Fibroblast of skin of back (primary cell): Measurements from ENCODE around the gene P2RX4. TPM values are rescaled to one million over a fixed set of nuclear protein-coding genes. Genes with fewer than 3 reads are reported as not detected.
"Not testable (repeated sequence)": the region's sequence is repeated elsewhere in the genome, so short reads cannot be mapped to it uniquely, and the experiment has no call there.

Experiments used
- DNase-seq: peaks from one replicate; pipeline ENCODE4 v3.0.0-alpha.2; 2013
- polyA plus RNA-seq, 2 experiments: library from polyadenylated mRNA; unstranded; fragments of 120-200 nt; gene quantifications; one replicate each; pipeline ENCODE4 v1.2.1, GENCODE V29; 2013; ENCODE audit not compliant: insufficient read length in 2 of 2

The P2RX4 gene
- polyA plus RNA-seq (2013, experiment 1 of 2; ENCODE audit: insufficient read length) = 13.0 TPM
- 12.0 TPM for polyA plus RNA-seq (2013, experiment 2 of 2; ENCODE audit: insufficient read length)

GRCh38 chr12:121209624-121210572, at the start of gene P2RX4:
Gene P2RX4 (plus strand): TSS chr12:121210129. CDS start chr12:121210165, 36 bp downstream.
- DNase-seq = peak; percentile 79

GRCh38 chr12:121162384-121162783, 47.5 kb upstream of the P2RX4 start:
- DNase-seq = no peak

GRCh38 chr12:121162985-121163384, 46.9 kb upstream of the P2RX4 start:
- DNase-seq = no peak

- DNase-seq = not testable (repeated sequence)
Measured at GRCh38 chr12:121164839-121165238, 45.1 kb upstream of the P2RX4 start.

- peak; percentile 23 for DNase-seq
Measured at GRCh38 chr12:121165316-121165715, 44.6 kb upstream of the P2RX4 start.

- DNase-seq = no peak
Measured at GRCh38 chr12:121166356-121166755, 43.6 kb upstream of the P2RX4 start.

- DNase-seq = no peak
Measured at GRCh38 chr12:121167232-121167820, 42.6 kb upstream of the P2RX4 start.

GRCh38 chr12:121167951-121168350, 42.0 kb upstream of the P2RX4 start:
- DNase-seq = no peak

- no peak for DNase-seq
Measured at GRCh38 chr12:121170151-121170550, 39.8 kb upstream of the P2RX4 start.

- DNase-seq = peak; percentile 54
Measured at GRCh38 chr12:121170611-121171260, 39.2 kb upstream of the P2RX4 start.

- no peak for DNase-seq
Measured at GRCh38 chr12:121172145-121172544, 37.8 kb upstream of the P2RX4 start.

GRCh38 chr12:121175383-121176119, 34.4 kb upstream of the P2RX4 start:
- DNase-seq = no peak

- DNase-seq = no peak
Measured at GRCh38 chr12:121176826-121177529, 33.0 kb upstream of the P2RX4 start.

- DNase-seq = no peak
Measured at GRCh38 chr12:121181181-121181580, 28.7 kb upstream of the P2RX4 start.

GRCh38 chr12:121182222-121182893, 27.6 kb upstream of the P2RX4 start:
- DNase-seq = no peak

- DNase-seq = no peak
Measured at GRCh38 chr12:121184425-121184824, 25.5 kb upstream of the P2RX4 start.

- DNase-seq = no peak
Measured at GRCh38 chr12:121184984-121185889, 24.7 kb upstream of the P2RX4 start.

- DNase-seq = no peak
Measured at GRCh38 chr12:121186826-121187225, 23.1 kb upstream of the P2RX4 start.

GRCh38 chr12:121187501-121187900, 22.4 kb upstream of the P2RX4 start:
- peak; percentile 16 for DNase-seq

- no peak for DNase-seq
Measured at GRCh38 chr12:121188227-121188626, 21.7 kb upstream of the P2RX4 start.
